Purkinje cell (primary cell): ENCODE data around the gene MTIF3. TPM values are rescaled to one million over a fixed set of nuclear protein-coding genes. Genes with fewer than 3 reads are reported as not detected.

ENCODE experiments used
- polyA plus RNA-seq: library from polyadenylated mRNA; unstranded; fragments of >200 nt; fragmentation: Nextera tagmentation; gene quantifications from 2 replicates; pipeline ENCODE4 v1.2.1, GENCODE V29; 2014

The MTIF3 gene, protein sequence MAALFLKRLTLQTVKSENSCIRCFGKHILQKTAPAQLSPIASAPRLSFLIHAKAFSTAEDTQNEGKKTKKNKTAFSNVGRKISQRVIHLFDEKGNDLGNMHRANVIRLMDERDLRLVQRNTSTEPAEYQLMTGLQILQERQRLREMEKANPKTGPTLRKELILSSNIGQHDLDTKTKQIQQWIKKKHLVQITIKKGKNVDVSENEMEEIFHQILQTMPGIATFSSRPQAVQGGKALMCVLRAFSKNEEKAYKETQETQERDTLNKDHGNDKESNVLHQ
- polyA plus RNA-seq: 234 and 269 TPM in 2 replicates

GRCh38 chr13:27449936-27450828, at the start of gene MTIF3:
TSS of gene MTIF3 (minus strand) at chr13:27450564. CDS start at chr13:27440448, 10,116 bp downstream.

GRCh38 chr13:27424246-27425157, 25.9 kb downstream of the MTIF3 start, which contains the start of gene GTF3A:
TSS of gene GTF3A (plus strand) at chr13:27424619.

Other genes with a start within 250 kb of the MTIF3 start
- 513 and 685 TPM in 2 replicates for gene RPL21, start 199.0 kb downstream of the MTIF3 start, polyA plus RNA-seq
- gene RASL11A, start 179.7 kb downstream of the MTIF3 start, polyA plus RNA-seq: 0.41 and 1.4 TPM in 2 replicates
- gene GTF3A, start 25.9 kb downstream of the MTIF3 start, polyA plus RNA-seq: 151 and 166 TPM in 2 replicates
- 5.1 and 13.1 TPM in 2 replicates for gene LNX2, start 170.0 kb upstream of the MTIF3 start, polyA plus RNA-seq
- 82.3 and 96.6 TPM in 2 replicates for gene POLR1D, start 171.3 kb upstream of the MTIF3 start, polyA plus RNA-seq